Loucy (cell line): ENCODE measurements around the gene UBE4B.

Experiments used
- H2AFZ ChIP-seq: fragments of 200-600 bp; sonication (generic); 2 replicates; pipeline ENCODE4 v1.6.0; 2016; ENCODE audit warnings: antibody characterized with exemption, mild to moderate bottlenecking, low read length, moderate library complexity
- H3F3A ChIP-seq: fragments of 200-600 bp; 2 replicates; pipeline ENCODE4 v1.6.0; 2016; ENCODE audit warnings: antibody characterized with exemption, low read depth, mild to moderate bottlenecking
- H3K27me3 ChIP-seq: fragments of 200-600 bp; sonication (generic); 2 replicates; pipeline ENCODE4 v1.6.1; 2014; ENCODE audit warnings: low read length, mild to moderate bottlenecking; ENCODE audit not compliant: insufficient read depth, poor library complexity, severe bottlenecking
- H3K36me3 ChIP-seq: fragments of 200-600 bp; sonication (generic); 2 replicates; pipeline ENCODE4 v1.6.1; 2016; ENCODE audit warnings: low read length; ENCODE audit not compliant: insufficient read depth
- H3K4me1 ChIP-seq: fragments of 200-600 bp; sonication (generic); 2 replicates; pipeline ENCODE4 v1.5.1; 2014; ENCODE audit warnings: low read length, mild to moderate bottlenecking; ENCODE audit not compliant: insufficient read depth, poor library complexity, severe bottlenecking
- H3K4me2 ChIP-seq: fragments of 200-600 bp; sonication (generic); 2 replicates; pipeline ENCODE4 v1.6.0; 2014; ENCODE audit warnings: antibody characterized with exemption, low read length, low read depth, mild to moderate bottlenecking; ENCODE audit not compliant: poor library complexity, severe bottlenecking
- H3K4me3 ChIP-seq: fragments of 200-600 bp; sonication (generic); 2 replicates; pipeline ENCODE4 v1.5.1; 2014; ENCODE audit warnings: low read length, mild to moderate bottlenecking, mixed read lengths; ENCODE audit not compliant: poor library complexity, severe bottlenecking
- H3K79me2 ChIP-seq: fragments of 200-600 bp; sonication (generic); 2 replicates; pipeline ENCODE4 v1.6.1; 2014; ENCODE audit warnings: low read length; ENCODE audit not compliant: insufficient read depth
- H3K9ac ChIP-seq: fragments of 200-600 bp; sonication (generic); 2 replicates; pipeline ENCODE4 v1.6.0; 2014; ENCODE audit warnings: mild to moderate bottlenecking, low read depth, low read length, moderate library complexity; ENCODE audit not compliant: poor library complexity, severe bottlenecking
- H3K9me2 ChIP-seq: fragments of 200-600 bp; sonication (generic); replicated peaks from 2 replicates; pipeline ENCODE4 v1.6.1; 2016; ENCODE audit warnings: low read depth, low read length, mixed read lengths
- H3K9me3 ChIP-seq: fragments of 200-600 bp; sonication (generic); 2 replicates; pipeline ENCODE4 v1.6.1; 2014; ENCODE audit warnings: mild to moderate bottlenecking, antibody characterized with exemption, low read length, low read depth; ENCODE audit not compliant: insufficient read depth
- H4K20me1 ChIP-seq: fragments of 200-600 bp; sonication (generic); 2 replicates; pipeline ENCODE4 v1.6.0; 2014; ENCODE audit warnings: antibody characterized with exemption, low read length, mild to moderate bottlenecking; ENCODE audit not compliant: insufficient read depth, poor library complexity, severe bottlenecking
- CTCF ChIP-seq: fragments of 200-600 bp; sonication (generic); conservative IDR thresholded peaks from 2 replicates; pipeline ENCODE4 v1.5.1; 2014; ENCODE audit warnings: mild to moderate bottlenecking, antibody characterized with exemption, low read length
- EZH2phosphoT487 ChIP-seq: fragments of 200-600 bp; IDR thresholded peaks from 2 replicates; pipeline ENCODE4 v1.6.1; 2018; ENCODE audit warnings: antibody characterized with exemption, mild to moderate bottlenecking, moderate library complexity, borderline replicate concordance

UBE4B gene

GRCh38 chr1:10007169-10007568, 25.6 kb upstream of the UBE4B start:
- Histone ChIP-seq H3K4me2 (no peak overlapping the region), H3K9me3 (no peaks in the 10 kb centered on the region), H3K4me1 (no peaks in the 10 kb centered on the region), H2AFZ (no peak overlapping the region), H4K20me1 (no peaks in the 10 kb centered on the region), H3K4me3 (no peak overlapping the region), H3K79me2 (no peaks in the 10 kb centered on the region), H3K9ac (no peak overlapping the region), H3K27me3 (no peaks in the 10 kb centered on the region), H3K9me2 (no peaks in the 10 kb centered on the region), H3F3A (no peaks in the 10 kb centered on the region), H3K36me3 (no peaks in the 10 kb centered on the region)
- no peak for TF ChIP-seq EZH2phosphoT487
- TF ChIP-seq CTCF, result no peak

GRCh38 chr1:10014016-10014415, 18.7 kb upstream of the UBE4B start:
- Histone ChIP-seq H3K27me3 (no peaks in the 10 kb centered on the region), H3K4me2 (no peak overlapping the region), H3K4me3 (no peak overlapping the region), H3K9ac (no peak overlapping the region), H2AFZ (no peak overlapping the region), H3K79me2 (no peaks in the 10 kb centered on the region), H3K4me1 (no peaks in the 10 kb centered on the region), H3F3A (no peaks in the 10 kb centered on the region), H3K9me3 (no peaks in the 10 kb centered on the region), H3K9me2 (no peaks in the 10 kb centered on the region), H4K20me1 (no peaks in the 10 kb centered on the region), H3K36me3 (no peaks in the 10 kb centered on the region)
- TF ChIP-seq EZH2phosphoT487 (no peak), CTCF (no peak)

- H3K79me2 ChIP-seq, result no peaks in the 10 kb centered on the region
- TF ChIP-seq CTCF, result no peak
- no peaks in the 10 kb centered on the region for H3K9me2 ChIP-seq
Measured at GRCh38 chr1:10019561-10019960, 13.2 kb upstream of the UBE4B start.

More at GRCh38 chr1:10019561-10019960, 13.2 kb upstream of the UBE4B start:
- no peaks in the 10 kb centered on the region for H4K20me1 ChIP-seq
- no peak overlapping the region for H2AFZ ChIP-seq
- no peaks in the 10 kb centered on the region for H3K36me3 ChIP-seq
- no peak overlapping the region for H3K4me3 ChIP-seq
- H3K4me1 ChIP-seq, result no peaks in the 10 kb centered on the region
- no peak overlapping the region for H3K4me2 ChIP-seq
- no peaks in the 10 kb centered on the region for H3F3A ChIP-seq
- no peak overlapping the region for H3K9ac ChIP-seq
- H3K9me3 ChIP-seq, result no peaks in the 10 kb centered on the region
- H3K27me3 ChIP-seq, result no peaks in the 10 kb centered on the region
